ENCODE results near the gene SMPX. TPM values are rescaled to one million over a fixed set of nuclear protein-coding genes. Genes with fewer than 3 reads are reported as not detected.

Gene SMPX
- total RNA-seq, 4 donors from 2014 or later: 79.1 to 797 (median 200) TPM

GRCh38 chrX:21708116-21708515 lies 49.8 kb downstream of the SMPX start:
- intact Hi-C loops (cut with DNase I; ENCODE audit: low total_unique reads): no loop called here
- no peak for ATAC-seq

GRCh38 chrX:21705225-21705624 lies 52.7 kb downstream of the SMPX start:
- no peaks in the 10 kb centered on the region for H3K9me3 ChIP-seq
- intact Hi-C loops (cut with DNase I; ENCODE audit: low total_unique reads): no loop called here
- in situ Hi-C loops (cut with MboI; ENCODE audit: low sequenced_read_pairs in 4 of 4): no loop called here

More at GRCh38 chrX:21708116-21708515, 49.8 kb downstream of the SMPX start:
- H3K27me3 ChIP-seq: no peaks in the 10 kb centered on the region
- H3K4me1 ChIP-seq: peaks cover 7 to 8% of the 10 kb centered on the region in 2 donors
- in situ Hi-C loops (cut with MboI; ENCODE audit: low sequenced_read_pairs in 4 of 4): no loop called here
- TF ChIP-seq POLR2A (IDR thresholded peaks at IDR 0.05) (no peak), CTCF (IDR thresholded peaks at IDR 0.05 in 4 of 5, conservative IDR thresholded peaks at IDR 0.05 in 1 of 5) (peak in 1 of 5 experiments; percentile 20)
- no peaks in the 10 kb centered on the region for H3K9me3 ChIP-seq
- H3K4me3 ChIP-seq: no peak overlapping the region
- H3K36me3 ChIP-seq: no peaks in the 10 kb centered on the region
- H3K27ac ChIP-seq: peak overlapping the region; percentile 42 to 70 (median 57)
- DNase-seq: no peak

GRCh38 chrX:21702725-21703124 lies 55.2 kb downstream of the SMPX start:
- no peak overlapping the region for H3K4me3 ChIP-seq
- peaks cover 0 to 15% of the 10 kb centered on the region in 2 donors for H3K4me1 ChIP-seq
- DNase-seq (no peak), ATAC-seq (peak in 1 of 2 donors; percentile 54)
- no peaks in the 10 kb centered on the region for H3K27me3 ChIP-seq
- H3K27ac ChIP-seq: peak overlapping the region in 1 of 4 donors; percentile 13
- no peaks in the 10 kb centered on the region for H3K9me3 ChIP-seq
- TF ChIP-seq POLR2A (IDR thresholded peaks at IDR 0.05): no peak
- no peak for TF ChIP-seq CTCF (IDR thresholded peaks at IDR 0.05 in 4 of 5, conservative IDR thresholded peaks at IDR 0.05 in 1 of 5)
- intact Hi-C loops (cut with DNase I; ENCODE audit: low total_unique reads) (no loop called here), in situ Hi-C loops (cut with MboI; ENCODE audit: low sequenced_read_pairs in 4 of 4) (no loop called here)
- no peaks in the 10 kb centered on the region for H3K36me3 ChIP-seq

More at GRCh38 chrX:21705225-21705624, 52.7 kb downstream of the SMPX start:
- Histone ChIP-seq H3K36me3 (no peaks in the 10 kb centered on the region), H3K4me1 (peaks cover 0 to 15% of the 10 kb centered on the region in 2 donors), H3K27me3 (no peaks in the 10 kb centered on the region), H3K4me3 (no peak overlapping the region), H3K27ac (peak overlapping the region in 1 of 4 donors; percentile 43)
- DNase-seq: no peak
- no peak for ATAC-seq
- TF ChIP-seq POLR2A (IDR thresholded peaks at IDR 0.05): no peak
- TF ChIP-seq CTCF (IDR thresholded peaks at IDR 0.05 in 4 of 5, conservative IDR thresholded peaks at IDR 0.05 in 1 of 5): no peak

- Histone ChIP-seq H3K9me3 (no peaks in the 10 kb centered on the region), H3K36me3 (no peaks in the 10 kb centered on the region), H3K27ac (peak overlapping the region; percentile 28 to 62 (median 37)), H3K4me1 (peaks cover 0 to 15% of the 10 kb centered on the region in 2 donors), H3K4me3 (no peak overlapping the region), H3K27me3 (no peaks in the 10 kb centered on the region)
- no peak for DNase-seq
- intact Hi-C loops (cut with DNase I; ENCODE audit: low total_unique reads): no loop called here
- peak in 1 of 2 donors; percentile 37 for ATAC-seq
- TF ChIP-seq POLR2A (IDR thresholded peaks at IDR 0.05) (no peak), CTCF (IDR thresholded peaks at IDR 0.05 in 4 of 5, conservative IDR thresholded peaks at IDR 0.05 in 1 of 5) (no peak)
- in situ Hi-C loops (cut with MboI; ENCODE audit: low sequenced_read_pairs in 4 of 4): no loop called here
Measured at GRCh38 chrX:21700967-21701366, 56.9 kb downstream of the SMPX start.

- TF ChIP-seq CTCF (IDR thresholded peaks at IDR 0.05 in 4 of 5, conservative IDR thresholded peaks at IDR 0.05 in 1 of 5) (no peak), POLR2A (IDR thresholded peaks at IDR 0.05) (no peak)
- no peaks in the 10 kb centered on the region for H3K27me3 ChIP-seq
- peak in 1 of 2 donors; percentile 12 for DNase-seq
- no peaks in the 10 kb centered on the region for H3K36me3 ChIP-seq
- no peaks in the 10 kb centered on the region for H3K9me3 ChIP-seq
- peaks cover 0 to 15% of the 10 kb centered on the region in 2 donors for H3K4me1 ChIP-seq
- in situ Hi-C loops (cut with MboI; ENCODE audit: low sequenced_read_pairs in 4 of 4): no loop called here
- intact Hi-C loops (cut with DNase I; ENCODE audit: low total_unique reads): no loop called here
- no peak overlapping the region for H3K4me3 ChIP-seq
- peak; percentile 53 to 58 for ATAC-seq
- peak overlapping the region in 3 of 4 donors; percentile 34 to 62 (median 40) for H3K27ac ChIP-seq
Measured at GRCh38 chrX:21700275-21700674, 57.6 kb downstream of the SMPX start.
